Measurements from ENCODE around the gene INAFM2. TPM values are rescaled to one million over a fixed set of nuclear protein-coding genes. Genes with fewer than 3 reads are reported as not detected.

INAFM2 gene
- total RNA-seq, 1 donor from 2014 or later: 11.5 TPM

DNA sequence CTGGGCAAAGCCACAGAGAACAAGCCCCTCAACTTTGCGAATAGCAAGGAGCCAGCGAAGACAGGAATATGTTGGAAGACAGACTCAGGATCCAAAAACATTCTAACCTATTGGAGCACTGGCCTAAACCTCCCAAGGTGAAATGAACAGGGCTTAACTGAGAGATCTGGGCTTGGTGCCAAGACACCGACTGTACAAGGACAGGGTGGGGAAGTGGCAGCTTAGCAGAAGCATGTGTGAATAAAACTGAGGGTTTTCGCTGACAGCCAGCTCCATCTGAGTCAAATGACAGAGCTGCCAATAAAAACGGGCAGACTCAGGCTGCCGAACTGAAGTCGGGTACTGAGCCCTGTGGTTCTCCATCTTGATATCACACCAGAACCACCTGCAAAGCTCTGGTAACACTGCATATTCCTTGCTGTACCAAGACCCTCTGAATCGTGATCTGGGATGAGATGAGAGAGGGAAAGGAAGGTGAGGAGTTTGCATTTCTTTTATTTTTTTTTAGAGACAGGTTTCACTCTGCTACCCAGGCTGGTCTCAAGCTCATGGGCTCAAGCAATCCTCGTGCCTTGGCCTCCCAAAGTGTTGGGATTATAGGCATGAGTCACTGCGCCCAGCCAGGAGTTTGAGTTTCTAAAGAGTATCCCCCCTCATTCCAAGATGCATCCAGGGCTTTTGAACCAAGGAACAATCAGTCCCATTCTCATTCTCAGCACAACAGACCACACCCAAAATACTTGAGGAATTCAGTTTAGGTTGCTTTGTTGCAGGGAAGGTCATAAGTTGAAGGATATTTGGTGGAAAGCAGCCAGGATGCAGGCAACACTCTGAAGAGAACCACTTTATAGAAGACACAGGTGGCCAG, 9.7 kb upstream of the INAFM2 start:
- Histone ChIP-seq H3K27ac (ENCODE audit: low read depth, low read length) (no peak overlapping the region), H3K9ac (ENCODE audit: low read depth in 1 of 3, low read length in 3 of 3) (no peak overlapping the region), H3K4me1 (ENCODE audit: control insufficient read depth in 3 of 3, insufficient read depth in 3 of 3, low read length in 3 of 3) (peaks cover 5 to 12% (median 10%) of the 10 kb centered on the region in 3 donors)

DNA sequence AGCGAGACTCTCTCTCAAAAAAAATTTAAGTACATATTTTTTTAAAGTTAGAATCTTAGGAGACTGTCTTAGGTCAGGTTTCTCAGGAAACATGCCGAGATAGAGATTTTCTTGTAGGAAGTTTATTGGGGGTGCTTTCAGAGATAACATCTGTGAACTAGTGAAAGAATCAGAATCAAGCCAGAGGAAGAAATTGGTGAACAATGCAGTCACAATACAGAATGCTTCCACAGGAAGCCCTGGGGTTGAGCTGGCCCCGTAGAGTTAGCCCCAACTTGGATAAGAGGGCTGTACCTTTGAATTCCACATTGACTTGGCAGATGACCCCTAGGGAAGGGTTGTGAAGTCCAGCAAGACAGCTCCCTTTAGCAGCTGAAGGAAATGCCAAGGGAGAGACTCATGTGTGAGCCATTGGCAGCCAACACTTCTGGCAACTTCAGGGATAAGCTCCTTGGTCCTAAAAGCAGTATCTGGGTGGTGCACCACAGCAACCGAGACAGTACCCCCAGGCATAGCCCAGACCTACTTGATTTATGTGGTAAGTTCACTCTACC, 8.7 kb upstream of the INAFM2 start:
- Histone ChIP-seq H3K9ac (ENCODE audit: low read depth in 1 of 3, low read length in 3 of 3) (no peak overlapping the region), H3K9me3 (ENCODE audit: control insufficient read depth in 3 of 3, low read length in 3 of 3) (no peaks in the 10 kb centered on the region), H3K27me3 (ENCODE audit: control insufficient read depth in 3 of 3, insufficient read depth in 3 of 3, low read length in 3 of 3) (peaks cover 0 to 10% (median 7%) of the 10 kb centered on the region in 3 donors), H3K27ac (ENCODE audit: low read depth, low read length) (no peak overlapping the region), H3K36me3 (ENCODE audit: control insufficient read depth in 3 of 3, insufficient read depth in 3 of 3, low read length in 3 of 3) (no peaks in the 10 kb centered on the region), H3K4me3 (ENCODE audit: low read length in 3 of 3) (no peak overlapping the region), H3K4me1 (ENCODE audit: control insufficient read depth in 3 of 3, insufficient read depth in 3 of 3, low read length in 3 of 3) (peaks cover 5 to 12% (median 10%) of the 10 kb centered on the region in 3 donors)

More for the DNA sequence above, 9.7 kb upstream of the INAFM2 start:
- Histone ChIP-seq H3K27me3 (ENCODE audit: control insufficient read depth in 3 of 3, insufficient read depth in 3 of 3, low read length in 3 of 3) (peaks cover 0 to 12% (median 7%) of the 10 kb centered on the region in 3 donors), H3K9me3 (ENCODE audit: control insufficient read depth in 3 of 3, low read length in 3 of 3) (no peaks in the 10 kb centered on the region), H3K36me3 (ENCODE audit: control insufficient read depth in 3 of 3, insufficient read depth in 3 of 3, low read length in 3 of 3) (no peaks in the 10 kb centered on the region), H3K4me3 (ENCODE audit: low read length in 3 of 3) (no peak overlapping the region)

DNA sequence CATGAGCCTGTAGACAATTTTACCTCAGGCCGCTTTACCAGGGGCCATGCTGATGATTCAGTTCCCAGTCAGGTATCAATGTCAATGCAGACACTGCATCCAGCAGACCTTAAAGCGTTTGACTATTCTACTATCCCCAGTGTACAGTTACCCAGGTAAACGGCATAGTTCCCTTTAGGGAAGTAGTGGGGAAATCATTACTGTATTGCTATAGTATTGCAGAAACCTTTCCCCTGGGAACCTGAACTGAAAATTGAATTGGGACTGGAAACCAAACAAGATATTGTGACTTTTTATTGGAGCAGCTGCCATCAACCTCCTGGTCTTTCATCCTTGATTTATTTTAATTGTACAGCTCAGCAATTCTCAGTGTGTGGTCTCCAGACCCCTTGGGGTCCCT, 6.6 kb upstream of the INAFM2 start:
- Histone ChIP-seq H3K4me3 (ENCODE audit: low read length in 3 of 3) (no peak overlapping the region), H3K36me3 (ENCODE audit: control insufficient read depth in 3 of 3, insufficient read depth in 3 of 3, low read length in 3 of 3) (no peaks in the 10 kb centered on the region), H3K4me1 (ENCODE audit: control insufficient read depth in 3 of 3, insufficient read depth in 3 of 3, low read length in 3 of 3) (peaks cover 7 to 12% (median 10%) of the 10 kb centered on the region in 3 donors)

DNA sequence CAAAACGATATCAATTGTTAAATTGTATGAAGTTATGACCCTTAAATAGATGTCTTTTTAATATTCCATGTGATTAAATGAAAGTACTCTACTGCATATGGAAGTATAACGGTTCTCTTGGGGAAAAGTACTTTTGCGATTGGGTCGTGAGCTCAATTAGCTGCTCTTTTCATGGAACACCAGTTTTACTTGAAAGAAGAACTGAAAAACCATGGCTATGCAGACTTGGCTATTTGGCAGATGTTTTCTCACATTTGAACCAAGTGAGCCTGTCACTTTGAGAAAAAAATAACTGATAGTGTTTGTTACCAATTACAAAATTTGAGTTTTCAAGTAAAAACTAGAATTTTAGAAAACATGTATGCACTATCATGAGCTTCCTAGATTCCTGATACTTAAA, 5.9 kb upstream of the INAFM2 start:
- Histone ChIP-seq H3K4me3 (ENCODE audit: low read length in 3 of 3) (no peak overlapping the region), H3K9me3 (ENCODE audit: control insufficient read depth in 3 of 3, low read length in 3 of 3) (no peaks in the 10 kb centered on the region), H3K4me1 (ENCODE audit: control insufficient read depth in 3 of 3, insufficient read depth in 3 of 3, low read length in 3 of 3) (peaks cover 7 to 13% (median 12%) of the 10 kb centered on the region in 3 donors), H3K36me3 (ENCODE audit: control insufficient read depth in 3 of 3, insufficient read depth in 3 of 3, low read length in 3 of 3) (no peaks in the 10 kb centered on the region), H3K9ac (ENCODE audit: low read depth in 1 of 3, low read length in 3 of 3) (no peak overlapping the region), H3K27ac (ENCODE audit: low read depth, low read length) (no peak overlapping the region), H3K27me3 (ENCODE audit: control insufficient read depth in 3 of 3, insufficient read depth in 3 of 3, low read length in 3 of 3) (peaks cover 0 to 1% (median 0%) of the 10 kb centered on the region in 3 donors)

More for the DNA sequence above, 6.6 kb upstream of the INAFM2 start:
- no peaks in the 10 kb centered on the region for H3K9me3 ChIP-seq (ENCODE audit: control insufficient read depth in 3 of 3, low read length in 3 of 3)
- no peak overlapping the region for H3K9ac ChIP-seq (ENCODE audit: low read depth in 1 of 3, low read length in 3 of 3)
- peaks cover 0 to 5% (median 3%) of the 10 kb centered on the region in 3 donors for H3K27me3 ChIP-seq (ENCODE audit: control insufficient read depth in 3 of 3, insufficient read depth in 3 of 3, low read length in 3 of 3)
- H3K27ac ChIP-seq (ENCODE audit: low read depth, low read length): no peak overlapping the region

DNA sequence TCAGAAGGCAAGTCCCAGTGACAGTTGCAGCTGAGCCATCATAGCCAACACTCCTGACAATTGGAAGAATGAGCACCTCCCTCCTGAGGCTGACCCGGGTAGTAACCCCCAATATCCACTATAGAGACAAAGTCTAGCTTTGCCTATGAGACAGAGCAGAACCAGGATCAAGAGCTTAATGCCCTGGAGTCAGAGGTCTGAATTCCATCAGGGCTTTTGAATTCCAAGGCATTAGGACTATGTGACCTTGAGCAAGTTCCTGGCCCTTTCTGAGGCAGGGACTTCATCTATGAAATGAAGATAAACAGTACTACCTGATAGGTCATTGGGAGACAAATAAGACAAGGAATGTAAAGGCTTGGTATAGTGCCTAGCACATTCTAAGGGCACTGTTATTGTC, 3.1 kb upstream of the INAFM2 start:
- Histone ChIP-seq H3K4me3 (ENCODE audit: low read length in 3 of 3) (no peak overlapping the region), H3K4me1 (ENCODE audit: control insufficient read depth in 3 of 3, insufficient read depth in 3 of 3, low read length in 3 of 3) (peaks cover 13 to 15% (median 15%) of the 10 kb centered on the region in 3 donors), H3K27ac (ENCODE audit: low read depth, low read length) (no peak overlapping the region), H3K9ac (ENCODE audit: low read depth in 1 of 3, low read length in 3 of 3) (no peak overlapping the region), H3K36me3 (ENCODE audit: control insufficient read depth in 3 of 3, insufficient read depth in 3 of 3, low read length in 3 of 3) (no peaks in the 10 kb centered on the region), H3K9me3 (ENCODE audit: control insufficient read depth in 3 of 3, low read length in 3 of 3) (no peaks in the 10 kb centered on the region), H3K27me3 (ENCODE audit: control insufficient read depth in 3 of 3, insufficient read depth in 3 of 3, low read length in 3 of 3) (no peaks in the 10 kb centered on the region)

DNA sequence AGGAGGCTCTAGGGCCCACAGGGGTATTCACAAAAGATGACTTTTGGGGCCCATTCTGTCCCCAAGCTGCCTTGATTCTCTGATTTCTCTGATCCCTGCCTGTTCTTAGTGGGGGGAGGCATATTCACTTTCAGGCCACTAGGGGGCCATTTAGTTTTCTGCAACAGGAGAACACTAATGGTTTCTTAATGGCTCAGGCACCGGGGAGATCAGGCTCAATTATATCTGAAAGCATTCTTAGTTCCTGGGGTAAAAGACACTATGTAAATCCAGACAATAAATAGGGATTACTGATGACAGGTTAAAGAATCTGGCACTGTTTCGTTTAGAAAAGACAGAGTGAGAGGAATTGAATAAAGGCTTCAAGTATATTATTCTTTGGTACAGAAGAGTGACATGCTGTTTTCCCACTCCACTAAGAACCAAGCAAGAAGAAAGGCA, 2.5 kb upstream of the INAFM2 start:
- Histone ChIP-seq H3K4me1 (ENCODE audit: control insufficient read depth in 3 of 3, insufficient read depth in 3 of 3, low read length in 3 of 3) (peaks cover 18 to 21% (median 21%) of the 10 kb centered on the region in 3 donors), H3K27ac (ENCODE audit: low read depth, low read length) (no peak overlapping the region), H3K9me3 (ENCODE audit: control insufficient read depth in 3 of 3, low read length in 3 of 3) (no peaks in the 10 kb centered on the region), H3K27me3 (ENCODE audit: control insufficient read depth in 3 of 3, insufficient read depth in 3 of 3, low read length in 3 of 3) (no peaks in the 10 kb centered on the region), H3K4me3 (ENCODE audit: low read length in 3 of 3) (no peak overlapping the region), H3K9ac (ENCODE audit: low read depth in 1 of 3, low read length in 3 of 3) (no peak overlapping the region), H3K36me3 (ENCODE audit: control insufficient read depth in 3 of 3, insufficient read depth in 3 of 3, low read length in 3 of 3) (no peaks in the 10 kb centered on the region)

DNA sequence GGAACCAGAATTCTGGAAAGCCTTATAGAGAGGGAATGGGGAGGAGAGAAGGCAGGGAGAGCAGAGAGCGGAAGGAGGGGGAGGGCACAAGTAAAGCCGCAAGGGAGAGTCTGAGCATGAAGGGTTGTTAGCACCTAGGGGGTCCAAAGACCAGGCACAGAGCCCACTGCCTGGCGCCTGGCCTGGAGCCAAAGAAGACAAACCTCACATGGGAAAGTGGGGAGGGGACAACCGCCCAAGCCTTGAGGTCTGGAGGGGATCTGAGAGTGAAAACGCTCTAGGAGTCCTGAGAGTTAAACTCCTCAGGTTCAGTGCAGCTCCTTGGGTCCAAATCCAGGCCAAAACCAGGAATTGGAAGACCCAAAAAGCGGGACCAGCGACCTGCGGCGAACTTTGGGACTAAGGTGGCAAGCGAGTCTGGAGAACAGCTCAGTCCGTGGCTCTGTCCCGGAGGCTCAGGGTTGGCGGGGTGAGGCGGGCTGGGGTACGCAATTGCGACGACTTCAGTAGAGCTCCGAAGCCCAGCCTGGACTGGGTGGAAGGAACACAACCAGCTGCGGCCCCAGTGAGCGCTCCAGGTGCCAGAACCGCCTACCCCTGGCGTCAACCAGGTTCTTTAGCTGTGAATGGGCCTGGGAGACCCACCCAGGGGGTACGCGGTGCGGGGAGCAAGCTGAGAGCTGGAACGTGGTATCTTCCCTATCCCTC, 807 bp upstream of the INAFM2 start:
- Histone ChIP-seq H3K27ac (ENCODE audit: low read depth, low read length) (peak overlapping the region; percentile 70), H3K4me1 (ENCODE audit: control insufficient read depth in 3 of 3, insufficient read depth in 3 of 3, low read length in 3 of 3) (peaks cover 20 to 35% (median 29%) of the 10 kb centered on the region in 3 donors), H3K9me3 (ENCODE audit: control insufficient read depth in 3 of 3, low read length in 3 of 3) (no peaks in the 10 kb centered on the region), H3K27me3 (ENCODE audit: control insufficient read depth in 3 of 3, insufficient read depth in 3 of 3, low read length in 3 of 3) (no peaks in the 10 kb centered on the region), H3K9ac (ENCODE audit: low read depth in 1 of 3, low read length in 3 of 3) (peak overlapping the region in 2 of 3 donors; percentile 47 to 60), H3K36me3 (ENCODE audit: control insufficient read depth in 3 of 3, insufficient read depth in 3 of 3, low read length in 3 of 3) (peaks cover 0 to 6% (median 2%) of the 10 kb centered on the region in 3 donors), H3K4me3 (ENCODE audit: low read length in 3 of 3) (peak overlapping the region; percentile 41 to 54 (median 46))

DNA sequence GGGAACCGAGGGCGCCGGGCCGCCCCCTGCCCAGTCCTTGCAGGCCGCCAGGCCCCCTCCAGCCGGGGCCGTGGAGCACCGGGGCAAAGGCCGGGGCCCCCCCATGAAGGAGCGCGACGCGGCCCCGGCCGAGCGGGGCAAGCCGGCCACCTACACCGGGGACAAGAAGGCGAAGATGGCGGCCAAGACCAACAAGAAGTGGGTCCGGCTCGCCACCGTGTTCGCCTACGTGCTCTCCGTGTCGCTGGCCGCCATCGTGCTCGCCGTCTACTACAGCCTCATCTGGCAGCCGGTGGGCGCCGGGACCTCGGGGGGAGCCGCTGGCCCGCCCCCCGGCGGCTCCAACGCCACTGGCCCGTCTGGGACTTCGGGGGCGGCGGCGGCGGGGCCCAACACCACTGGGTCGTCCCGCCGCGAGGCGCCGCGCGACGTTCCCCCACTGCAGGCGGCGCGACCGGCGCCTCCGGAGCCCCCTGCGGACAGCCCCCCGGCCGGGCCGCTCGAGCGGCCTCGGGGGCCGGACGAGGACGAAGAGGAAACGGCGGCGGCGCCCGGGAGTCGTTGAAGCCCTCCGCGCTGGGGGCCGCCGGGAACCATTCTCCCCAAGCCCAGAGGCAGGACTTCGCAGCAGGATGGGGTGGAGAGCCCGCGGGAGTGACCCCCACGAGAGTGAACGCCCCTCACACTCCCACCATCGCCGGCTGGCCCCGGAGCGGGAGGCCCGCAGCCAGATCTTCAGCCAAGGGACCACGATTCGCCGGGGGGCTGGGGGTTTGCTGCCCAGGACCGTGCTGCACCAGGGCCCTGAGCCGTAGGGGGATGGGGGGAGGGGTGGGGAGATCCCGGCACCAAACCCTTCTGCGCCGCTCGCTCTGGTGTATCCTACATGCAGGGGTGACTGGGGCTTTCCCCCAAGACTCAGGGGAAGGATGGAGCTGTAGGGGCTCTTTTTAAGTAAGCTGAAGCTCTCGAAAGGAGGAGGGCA, 753 bp downstream of the INAFM2 start:
- no peak overlapping the region for H3K27ac ChIP-seq (ENCODE audit: low read depth, low read length)
- peak overlapping the region; percentile 62 to 80 (median 74) for H3K9ac ChIP-seq (ENCODE audit: low read depth in 1 of 3, low read length in 3 of 3)
- peaks cover 20 to 44% (median 29%) of the 10 kb centered on the region in 3 donors for H3K4me1 ChIP-seq (ENCODE audit: control insufficient read depth in 3 of 3, insufficient read depth in 3 of 3, low read length in 3 of 3)
- no peaks in the 10 kb centered on the region for H3K9me3 ChIP-seq (ENCODE audit: control insufficient read depth in 3 of 3, low read length in 3 of 3)
- no peaks in the 10 kb centered on the region for H3K27me3 ChIP-seq (ENCODE audit: control insufficient read depth in 3 of 3, insufficient read depth in 3 of 3, low read length in 3 of 3)
- peak overlapping the region; percentile 68 to 81 (median 79) for H3K4me3 ChIP-seq (ENCODE audit: low read length in 3 of 3)
- H3K36me3 ChIP-seq (ENCODE audit: control insufficient read depth in 3 of 3, insufficient read depth in 3 of 3, low read length in 3 of 3): peaks cover 0 to 6% (median 2%) of the 10 kb centered on the region in 3 donors

DNA sequence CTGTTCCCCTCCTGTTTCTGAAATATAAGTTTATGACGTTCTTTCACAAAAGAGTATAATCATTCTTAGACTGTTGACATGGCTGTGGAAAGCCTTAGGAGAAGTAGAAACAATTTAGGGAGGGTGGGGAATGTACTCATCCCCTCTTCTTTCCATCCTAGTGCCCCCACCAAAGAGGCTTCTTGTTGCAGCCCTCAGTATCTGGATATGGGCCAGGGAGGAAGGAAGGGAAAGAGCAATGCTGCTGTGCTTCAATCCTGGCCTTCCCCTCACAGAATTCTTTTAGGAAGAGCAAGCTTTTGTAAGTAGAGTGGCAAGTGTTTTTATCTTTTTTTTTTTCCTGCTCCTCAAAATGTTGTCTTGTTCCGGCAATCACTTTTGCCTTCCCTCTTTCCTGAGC, 1.7 kb downstream of the INAFM2 start:
- no peaks in the 10 kb centered on the region for H3K27me3 ChIP-seq (ENCODE audit: control insufficient read depth in 3 of 3, insufficient read depth in 3 of 3, low read length in 3 of 3)
- peaks cover 21 to 50% (median 29%) of the 10 kb centered on the region in 3 donors for H3K4me1 ChIP-seq (ENCODE audit: control insufficient read depth in 3 of 3, insufficient read depth in 3 of 3, low read length in 3 of 3)
- peaks cover 0 to 6% (median 2%) of the 10 kb centered on the region in 3 donors for H3K36me3 ChIP-seq (ENCODE audit: control insufficient read depth in 3 of 3, insufficient read depth in 3 of 3, low read length in 3 of 3)
- H3K9ac ChIP-seq (ENCODE audit: low read depth in 1 of 3, low read length in 3 of 3): peak overlapping the region in 2 of 3 donors; percentile 35 to 74
- H3K4me3 ChIP-seq (ENCODE audit: low read length in 3 of 3): peak overlapping the region; percentile 68 to 81 (median 79)
- H3K27ac ChIP-seq (ENCODE audit: low read depth, low read length): no peak overlapping the region
- H3K9me3 ChIP-seq (ENCODE audit: control insufficient read depth in 3 of 3, low read length in 3 of 3): no peaks in the 10 kb centered on the region
